ENCODE measurements around the gene PLCB1.

Gene PLCB1

DNA sequence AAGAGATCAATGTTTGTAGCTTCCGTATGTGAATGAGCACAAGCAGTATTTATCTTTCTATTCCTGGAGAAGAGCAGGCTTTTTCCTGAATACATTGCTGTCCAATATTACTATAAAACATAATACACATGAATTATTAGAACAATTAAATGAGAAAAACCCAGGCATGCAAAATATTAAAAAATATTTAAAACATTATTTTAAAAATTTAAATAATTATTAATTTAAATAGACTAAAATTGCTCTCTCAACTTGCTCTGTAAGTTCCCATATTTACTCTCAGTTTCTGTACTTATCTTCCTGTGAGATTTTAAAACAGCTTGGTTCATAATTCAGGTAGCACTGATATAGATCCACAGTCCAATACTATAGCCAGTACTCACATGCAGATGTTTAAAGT, 97.0 kb downstream of the PLCB1 start:
- no peak for DNase-seq (ENCODE audit: low read depth)
- no peak overlapping the region for H3K4me3 ChIP-seq (ENCODE audit: control insufficient read depth, low read depth, low read length)
- TF ChIP-seq, protein P1, sequence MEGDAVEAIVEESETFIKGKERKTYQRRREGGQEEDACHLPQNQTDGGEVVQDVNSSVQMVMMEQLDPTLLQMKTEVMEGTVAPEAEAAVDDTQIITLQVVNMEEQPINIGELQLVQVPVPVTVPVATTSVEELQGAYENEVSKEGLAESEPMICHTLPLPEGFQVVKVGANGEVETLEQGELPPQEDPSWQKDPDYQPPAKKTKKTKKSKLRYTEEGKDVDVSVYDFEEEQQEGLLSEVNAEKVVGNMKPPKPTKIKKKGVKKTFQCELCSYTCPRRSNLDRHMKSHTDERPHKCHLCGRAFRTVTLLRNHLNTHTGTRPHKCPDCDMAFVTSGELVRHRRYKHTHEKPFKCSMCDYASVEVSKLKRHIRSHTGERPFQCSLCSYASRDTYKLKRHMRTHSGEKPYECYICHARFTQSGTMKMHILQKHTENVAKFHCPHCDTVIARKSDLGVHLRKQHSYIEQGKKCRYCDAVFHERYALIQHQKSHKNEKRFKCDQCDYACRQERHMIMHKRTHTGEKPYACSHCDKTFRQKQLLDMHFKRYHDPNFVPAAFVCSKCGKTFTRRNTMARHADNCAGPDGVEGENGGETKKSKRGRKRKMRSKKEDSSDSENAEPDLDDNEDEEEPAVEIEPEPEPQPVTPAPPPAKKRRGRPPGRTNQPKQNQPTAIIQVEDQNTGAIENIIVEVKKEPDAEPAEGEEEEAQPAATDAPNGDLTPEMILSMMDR (IDR thresholded peaks at IDR 0.05; ENCODE audit: control insufficient read depth, insufficient read depth, low read depth, low read length, missing control alignments): no peak

DNA sequence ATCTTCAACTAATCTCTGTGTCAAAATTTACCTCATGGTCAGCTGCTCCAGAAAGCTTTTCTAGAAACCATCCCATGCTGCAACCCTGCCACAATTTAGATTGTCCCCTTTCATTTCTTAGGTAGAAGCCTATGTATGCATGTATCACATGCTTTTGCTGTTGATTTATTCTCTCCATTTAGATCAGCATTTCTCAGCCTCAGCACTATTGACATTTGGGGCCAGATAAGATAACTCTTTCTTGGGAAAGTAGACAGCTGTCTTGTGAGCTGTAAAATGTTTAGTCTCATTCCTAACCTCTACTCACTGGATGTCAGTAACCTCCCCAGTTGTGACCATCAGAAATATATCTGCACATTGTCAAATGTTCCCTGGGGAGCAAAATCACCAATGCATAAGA, 99.0 kb downstream of the PLCB1 start:
- no peak overlapping the region for H3K4me3 ChIP-seq (ENCODE audit: control insufficient read depth, low read depth, low read length)
- TF ChIP-seq, protein P1 (IDR thresholded peaks at IDR 0.05; ENCODE audit: control insufficient read depth, insufficient read depth, low read depth, low read length, missing control alignments): no peak
- DNase-seq (ENCODE audit: low read depth): no peak

DNA sequence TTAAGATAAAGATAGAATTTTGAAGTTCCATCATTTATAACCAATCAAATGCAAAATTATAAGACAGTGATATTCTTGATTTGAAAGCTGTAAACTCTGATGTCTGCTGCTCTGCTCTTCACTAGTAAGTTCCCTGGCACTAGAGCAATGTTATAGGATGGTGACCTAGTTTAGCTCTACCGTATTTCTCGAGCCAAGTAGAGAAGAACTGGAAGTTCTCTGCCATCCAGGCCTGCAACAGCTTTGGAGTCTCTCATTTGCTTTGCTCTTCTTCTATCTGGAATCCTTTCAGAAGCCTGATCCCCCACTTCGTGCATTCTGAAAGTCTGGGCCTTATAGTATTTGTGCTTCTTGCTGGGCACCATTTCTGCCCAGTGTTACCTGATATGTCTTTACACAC, 100.3 kb downstream of the PLCB1 start:
- DNase-seq (ENCODE audit: low read depth): no peak
- no peak overlapping the region for H3K4me3 ChIP-seq (ENCODE audit: control insufficient read depth, low read depth, low read length)
- TF ChIP-seq, protein P1 (IDR thresholded peaks at IDR 0.05; ENCODE audit: control insufficient read depth, insufficient read depth, low read depth, low read length, missing control alignments): no peak

DNA sequence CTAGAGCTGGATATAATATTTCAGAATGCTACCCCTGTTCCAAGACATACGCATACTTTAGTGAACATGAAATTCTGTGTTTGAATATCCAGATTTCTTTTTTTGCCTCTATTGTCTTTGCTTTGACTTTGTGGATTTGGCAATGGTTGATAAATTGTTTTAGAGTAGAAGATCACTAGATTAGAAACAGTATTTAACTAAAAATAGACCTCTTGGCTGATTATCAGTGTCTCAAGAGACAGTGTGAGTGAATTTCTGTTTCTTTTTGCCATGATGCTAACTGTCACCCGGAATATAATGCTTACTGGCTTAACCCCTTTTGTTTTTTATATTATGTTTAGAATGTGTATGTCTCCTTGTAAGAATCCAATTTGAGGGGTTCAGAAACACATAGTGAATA, 102.5 kb downstream of the PLCB1 start:
- no peak overlapping the region for H3K4me3 ChIP-seq (ENCODE audit: control insufficient read depth, low read depth, low read length)
- no peak for DNase-seq (ENCODE audit: low read depth)
- TF ChIP-seq, protein P1 (IDR thresholded peaks at IDR 0.05; ENCODE audit: control insufficient read depth, insufficient read depth, low read depth, low read length, missing control alignments): no peak

DNA sequence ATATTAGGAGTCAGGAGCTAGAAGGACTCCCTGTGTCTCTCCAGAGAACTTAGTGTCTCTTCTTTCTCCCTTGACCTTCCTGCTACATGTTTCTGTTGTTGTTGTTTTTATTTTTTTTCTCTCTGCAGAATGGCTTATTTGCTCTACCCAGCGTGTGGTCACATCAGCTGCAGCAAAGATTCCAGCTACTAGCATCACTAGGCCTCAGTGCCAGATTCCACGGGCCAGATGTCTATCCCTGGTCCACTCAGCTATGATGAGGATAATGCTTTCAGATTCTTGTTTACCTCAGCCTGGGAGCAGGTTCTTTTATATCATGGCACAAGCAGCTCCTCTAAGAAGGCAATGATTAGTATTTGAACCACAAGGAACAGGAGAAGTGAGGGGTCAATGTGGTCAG, 110.0 kb downstream of the PLCB1 start:
- no peak for DNase-seq (ENCODE audit: low read depth)
- TF ChIP-seq, protein P1 (IDR thresholded peaks at IDR 0.05; ENCODE audit: control insufficient read depth, insufficient read depth, low read depth, low read length, missing control alignments): no peak

DNA sequence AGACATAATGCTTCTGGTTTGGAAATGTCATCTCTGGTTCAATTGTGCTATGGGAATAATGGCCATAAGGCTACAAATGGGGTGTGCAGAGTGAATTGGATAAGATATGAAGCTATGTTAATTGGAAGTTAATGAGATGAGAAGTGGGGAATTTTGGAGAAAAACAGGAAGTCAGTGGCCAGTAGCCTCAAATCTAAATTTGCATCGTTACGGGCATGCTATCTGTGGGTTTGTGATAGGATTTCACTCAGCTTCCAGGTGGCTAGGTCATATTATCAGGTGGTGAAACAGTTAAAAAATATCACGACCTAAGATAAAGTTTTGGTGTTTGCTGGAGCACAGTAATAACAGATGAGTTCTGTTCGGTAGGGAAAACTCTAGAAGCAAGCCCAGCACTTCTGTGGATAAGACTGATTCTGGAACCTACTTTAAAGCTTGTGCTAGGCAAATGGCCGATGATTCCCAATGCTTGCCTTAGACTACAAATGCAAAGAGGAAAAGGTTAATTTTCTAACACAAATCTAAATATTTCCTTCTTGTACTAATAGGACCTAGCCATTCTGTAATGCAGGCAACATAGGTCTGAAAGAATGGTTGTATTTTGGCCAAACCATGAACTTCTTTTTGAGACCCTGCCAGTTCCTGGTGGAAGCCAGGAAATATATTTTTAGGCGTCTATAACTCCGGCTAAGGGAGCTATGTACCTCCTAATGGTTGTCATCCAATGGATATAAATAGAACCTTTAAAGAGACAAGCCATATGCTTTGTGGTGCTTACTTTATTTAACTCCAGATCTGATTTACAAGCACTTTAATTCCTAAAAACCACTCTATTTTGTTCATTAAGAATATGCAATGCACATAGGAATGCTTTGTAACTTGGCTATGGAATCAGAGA, 111.0 kb downstream of the PLCB1 start:
- TF ChIP-seq, protein P1 (IDR thresholded peaks at IDR 0.05; ENCODE audit: control insufficient read depth, insufficient read depth, low read depth, low read length, missing control alignments): no peak

More for the DNA sequence above, 110.0 kb downstream of the PLCB1 start:
- H3K4me3 ChIP-seq (ENCODE audit: control insufficient read depth, low read depth, low read length): no peak overlapping the region

More for the DNA sequence above, 111.0 kb downstream of the PLCB1 start:
- no peak for DNase-seq (ENCODE audit: low read depth)
- no peak overlapping the region for H3K4me3 ChIP-seq (ENCODE audit: control insufficient read depth, low read depth, low read length)

All from AG09309 (cell line).